HG03575 (cell line): ENCODE results near the gene ROS1.

Experiments used
- ATAC-seq: cut with Tn5 transposase; IDR thresholded peaks from one replicate; pipeline ENCODE4 v1.9.1; 2021; ENCODE audit not compliant: unreplicated experiment, insufficient number of reproducible peaks, low FRiP score; ENCODE audit errors: extremely low read depth

Gene ROS1

GRCh38 chr6:117329926-117330325, 95.8 kb downstream of the ROS1 start:
- no peak for ATAC-seq

DNA sequence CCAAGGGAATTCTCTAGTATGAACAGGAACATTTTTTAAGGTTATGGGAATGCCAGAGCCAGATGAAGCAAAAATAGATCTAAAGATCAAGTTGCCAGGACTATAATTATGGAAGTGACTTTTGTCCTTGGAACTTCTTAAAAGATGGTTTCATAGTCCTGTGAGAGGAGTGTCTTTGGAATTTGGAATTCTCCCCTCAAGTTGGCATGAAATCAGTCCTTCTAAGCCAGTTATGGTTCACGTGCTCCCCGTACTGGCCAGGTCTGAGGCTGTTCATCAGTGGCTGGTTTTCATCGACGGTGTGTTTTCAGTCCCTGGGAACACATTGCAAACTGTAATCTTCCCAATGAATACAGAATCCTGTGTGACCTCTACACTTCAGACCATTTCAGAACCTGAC, 97.2 kb downstream of the ROS1 start:
- ATAC-seq, result no peak

DNA sequence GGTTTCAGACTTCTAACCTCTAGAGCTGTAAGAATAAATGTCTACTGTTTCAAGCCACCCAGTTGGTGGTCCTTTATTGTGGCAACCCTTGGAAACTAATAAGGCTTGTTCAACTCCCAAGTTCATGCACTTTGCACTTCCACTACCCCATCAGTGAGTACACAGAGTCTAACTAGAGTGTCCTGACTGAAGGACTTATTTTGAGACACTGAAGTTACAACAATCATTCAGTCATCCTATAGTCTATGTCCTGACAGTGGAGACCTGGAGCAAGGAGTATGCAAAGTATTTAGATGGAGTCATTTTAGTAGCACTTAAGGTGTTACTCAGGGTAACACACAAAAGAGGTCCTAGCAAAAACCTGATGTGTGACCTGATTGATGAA, 97.7 kb downstream of the ROS1 start:
- ATAC-seq, result no peak

DNA sequence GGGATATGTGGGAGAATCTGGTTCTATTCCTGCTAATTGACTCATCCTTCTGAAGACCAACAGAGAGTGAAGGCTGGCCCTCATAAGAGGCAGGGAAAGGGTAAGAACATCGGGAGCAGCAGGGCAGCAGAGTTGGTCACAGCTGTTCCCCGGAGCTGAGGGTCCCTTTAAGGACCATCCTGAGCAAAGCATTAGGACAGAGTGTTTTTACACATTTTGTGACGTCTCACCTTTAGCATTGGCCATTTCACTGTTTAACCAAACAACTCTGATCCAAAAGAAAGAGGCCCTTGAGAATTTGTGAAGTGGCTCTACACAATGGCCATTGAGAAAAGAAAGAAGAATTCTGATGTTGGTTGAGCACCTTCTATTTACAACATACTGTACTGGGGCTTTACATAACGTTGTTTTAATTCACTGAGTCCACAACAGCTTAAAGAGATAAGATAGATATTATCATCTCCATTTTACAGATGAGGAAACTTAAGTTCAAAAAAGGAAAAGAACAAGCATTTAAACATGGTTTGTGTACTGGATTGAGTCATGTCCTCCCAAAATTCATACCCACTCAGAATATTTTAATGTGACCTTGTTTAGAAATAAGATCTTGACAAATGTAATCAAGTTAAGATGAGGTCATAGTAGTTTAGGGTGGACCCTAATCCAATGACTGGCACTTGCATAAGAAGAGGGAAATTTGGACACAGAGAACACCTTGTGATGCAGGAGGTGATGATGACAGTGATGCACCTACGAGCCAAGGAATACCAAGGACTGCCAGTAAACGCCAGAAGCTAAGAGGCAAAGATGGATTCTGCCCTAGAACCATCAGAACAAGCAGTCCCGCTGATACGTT, 98.4 kb downstream of the ROS1 start:
- no peak for ATAC-seq

DNA sequence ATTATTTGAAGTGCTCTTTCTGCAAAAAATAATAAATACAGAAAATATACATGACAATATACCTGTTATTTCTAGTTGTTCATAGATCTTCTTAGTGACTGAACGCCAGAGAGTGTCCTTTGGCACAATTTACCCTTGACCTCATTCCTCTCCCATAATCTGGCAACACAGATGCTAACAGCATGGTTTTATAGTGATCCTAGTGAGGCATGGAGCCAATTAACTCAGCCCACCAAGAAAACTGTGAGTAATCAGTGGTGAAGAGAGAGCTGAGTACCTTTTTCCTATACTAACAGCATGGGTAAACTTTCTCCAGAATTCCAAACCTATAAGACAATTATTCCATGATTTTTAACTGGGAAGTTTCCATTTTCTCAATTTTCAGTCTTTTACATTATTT, 99.3 kb downstream of the ROS1 start:
- ATAC-seq, result no peak

- ATAC-seq, result no peak
Measured at GRCh38 chr6:117317261-117317660, 108.5 kb downstream of the ROS1 start.

GRCh38 chr6:117311726-117312125, 114.0 kb downstream of the ROS1 start:
- no peak for ATAC-seq

GRCh38 chr6:117311310-117311709, 114.4 kb downstream of the ROS1 start:
- no peak for ATAC-seq

DNA sequence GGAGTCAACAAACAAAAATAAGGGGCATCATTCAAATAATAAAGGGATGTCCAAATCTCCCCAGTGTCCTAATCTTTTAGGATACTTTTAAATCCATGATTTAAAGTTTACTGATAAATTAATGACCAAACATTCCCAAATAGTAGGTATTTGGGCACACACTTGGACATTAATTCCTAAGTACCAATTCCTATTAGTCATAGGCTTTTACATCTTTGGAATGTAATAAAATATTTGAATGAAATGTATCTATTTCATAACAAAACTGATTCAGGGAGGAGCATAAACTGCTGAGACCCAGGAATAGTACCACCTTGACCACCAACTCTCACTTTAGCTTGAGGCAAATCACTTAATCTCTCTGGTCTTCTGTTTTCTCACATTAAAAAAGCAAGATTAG, 116.1 kb downstream of the ROS1 start:
- ATAC-seq, result no peak

- no peak for ATAC-seq
Measured at GRCh38 chr6:117309069-117309468, 116.7 kb downstream of the ROS1 start.

GRCh38 chr6:117307655-117308054, 118.1 kb downstream of the ROS1 start:
- ATAC-seq, result no peak

- no peak for ATAC-seq
Measured at GRCh38 chr6:117306227-117306790, 119.4 kb downstream of the ROS1 start.

DNA sequence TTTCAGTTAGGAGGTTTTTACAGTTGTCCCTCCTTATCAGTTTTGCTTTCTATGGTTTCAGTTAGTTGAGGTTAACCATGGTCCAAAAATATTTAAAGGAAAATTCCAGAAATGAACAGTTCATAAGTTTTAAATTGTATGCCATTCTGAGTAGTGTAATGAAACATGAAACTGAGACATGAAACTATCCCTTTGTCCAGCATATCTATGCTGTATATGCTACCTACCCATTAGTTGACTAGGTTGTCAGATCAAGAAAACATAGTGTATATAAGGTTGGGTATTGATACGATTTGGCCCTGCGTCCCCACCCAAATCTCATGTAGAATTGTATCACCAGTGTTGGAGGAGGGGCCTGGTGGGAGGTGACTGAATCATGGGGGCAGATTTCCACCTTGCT, 121.3 kb downstream of the ROS1 start:
- no peak for ATAC-seq

GRCh38 chr6:117303323-117303722, 122.4 kb downstream of the ROS1 start:
- no peak for ATAC-seq

- ATAC-seq, result no peak
Measured at GRCh38 chr6:117298941-117299340, 126.8 kb downstream of the ROS1 start.

GRCh38 chr6:117290173-117290846, 135.4 kb downstream of the ROS1 start:
- ATAC-seq, result no peak

- ATAC-seq, result no peak
Measured at GRCh38 chr6:117288083-117288715, 137.5 kb downstream of the ROS1 start.

DNA sequence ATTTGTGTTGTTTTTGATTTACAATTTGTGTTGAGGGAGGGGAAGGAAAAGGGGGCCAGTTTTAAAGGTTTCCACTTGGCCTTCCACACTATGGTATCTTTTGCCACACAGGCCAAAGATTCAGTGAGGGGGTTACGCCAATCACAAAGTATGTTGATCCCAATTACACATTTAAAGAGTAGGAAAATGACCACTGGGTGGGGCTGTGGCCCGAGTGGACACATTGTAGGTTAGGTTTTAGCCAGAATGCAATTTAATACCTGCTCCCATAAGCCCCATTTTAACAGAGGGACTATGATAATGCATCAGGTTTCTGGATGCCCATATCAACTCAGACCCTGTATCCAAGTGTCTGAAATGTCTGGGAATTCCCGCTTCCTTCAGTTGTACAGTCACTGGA, 144.8 kb downstream of the ROS1 start:
- ATAC-seq, result no peak

GRCh38 chr6:117276778-117277316, 148.9 kb downstream of the ROS1 start:
- ATAC-seq, result no peak

DNA sequence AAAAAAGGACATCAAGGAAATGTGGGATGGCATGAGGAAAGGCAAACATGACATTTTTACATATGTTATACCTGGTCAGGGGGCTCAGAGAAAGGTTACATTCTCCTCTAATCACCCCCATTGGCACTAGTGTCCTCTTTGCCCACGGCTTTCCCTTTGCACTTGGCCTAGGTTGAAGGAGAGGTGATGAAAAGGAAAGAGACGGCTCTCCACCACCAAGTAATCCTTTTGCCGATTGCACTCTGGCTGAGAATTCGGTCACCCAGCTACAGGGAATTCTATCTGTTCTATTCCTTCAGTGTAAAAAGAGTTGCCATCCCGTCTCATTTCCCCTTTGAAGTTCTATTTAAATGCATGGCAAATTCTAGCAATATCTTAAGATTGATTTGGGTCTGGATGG, 150.0 kb downstream of the ROS1 start:
- ATAC-seq, result no peak
